GM23248 (cell line): ENCODE data around the gene MYO16.

Experiments used
- EZH2 ChIP-seq: fragments of 200-600 bp; sonication (generic); IDR thresholded peaks from 2 replicates; pipeline ENCODE4 v1.6.1; 2018; ENCODE audit warnings: antibody characterized with exemption, mild to moderate bottlenecking; ENCODE audit not compliant: insufficient read depth, poor library complexity, severe bottlenecking
- EZH2phosphoT487 ChIP-seq: fragments of 200-600 bp; sonication (generic); IDR thresholded peaks from 2 replicates; pipeline ENCODE4 v1.6.1; 2018; ENCODE audit warnings: antibody characterized with exemption, moderate library complexity, mild to moderate bottlenecking, low read depth; ENCODE audit not compliant: insufficient read depth

DNA sequence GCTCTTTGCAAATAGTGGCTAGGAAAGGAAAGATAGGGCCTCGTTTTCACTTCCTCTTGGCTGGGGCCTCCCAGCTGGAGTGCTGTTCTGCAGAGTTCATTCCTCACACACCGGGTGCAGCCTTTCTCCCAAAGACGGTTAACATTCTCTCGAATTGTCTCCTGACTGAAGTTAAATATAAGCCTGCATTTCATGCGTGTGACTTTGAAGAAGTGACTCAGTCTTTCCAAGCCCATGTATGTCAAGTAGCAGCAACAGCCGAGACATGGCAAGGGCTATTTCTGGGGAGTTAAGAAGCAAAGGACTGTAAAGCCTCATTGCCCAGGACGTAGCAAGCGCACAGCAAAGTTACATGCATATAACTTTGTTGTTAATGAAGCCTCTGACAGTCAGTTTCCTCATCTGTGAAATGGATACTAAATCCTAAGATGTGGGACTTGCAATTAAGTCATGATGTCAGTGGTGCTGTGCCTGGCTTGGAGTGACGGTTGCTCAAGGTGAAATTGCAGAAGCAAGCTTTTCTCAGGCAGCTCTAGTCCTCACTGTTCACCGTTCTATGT lies 502.4 kb downstream of the MYO16 start:
- TF ChIP-seq EZH2phosphoT487 (no peak), EZH2 (no peak)
